NCI-H2171 (cell line): Measurements from ENCODE around the gene ZP1.

Experiments
- DNase-seq: peaks from one replicate; lab custom pipeline; 2025; lab: John Stamatoyannopoulos, UW

ZP1 gene

DNA sequence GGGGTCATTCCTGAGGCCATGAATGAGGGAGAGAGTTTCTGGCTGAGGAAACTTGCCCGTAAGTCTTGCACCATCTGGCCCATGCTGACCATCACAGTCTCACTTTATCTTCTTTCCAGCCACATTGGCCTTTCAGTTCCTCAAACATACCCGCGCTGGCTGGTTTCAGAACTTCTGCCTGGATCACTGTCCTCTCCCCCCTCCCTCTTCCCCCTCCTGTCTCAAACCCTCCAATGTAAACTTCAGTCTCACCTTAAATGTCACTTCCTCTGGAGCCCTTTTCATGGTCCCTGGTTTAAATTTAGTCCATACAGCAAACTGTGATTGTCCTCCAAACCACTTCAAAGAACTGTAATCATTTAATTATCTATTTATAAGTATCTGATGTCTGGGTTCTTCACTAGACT, 42.9 kb downstream of the ZP1 start:
- DNase-seq, result no peak

DNA sequence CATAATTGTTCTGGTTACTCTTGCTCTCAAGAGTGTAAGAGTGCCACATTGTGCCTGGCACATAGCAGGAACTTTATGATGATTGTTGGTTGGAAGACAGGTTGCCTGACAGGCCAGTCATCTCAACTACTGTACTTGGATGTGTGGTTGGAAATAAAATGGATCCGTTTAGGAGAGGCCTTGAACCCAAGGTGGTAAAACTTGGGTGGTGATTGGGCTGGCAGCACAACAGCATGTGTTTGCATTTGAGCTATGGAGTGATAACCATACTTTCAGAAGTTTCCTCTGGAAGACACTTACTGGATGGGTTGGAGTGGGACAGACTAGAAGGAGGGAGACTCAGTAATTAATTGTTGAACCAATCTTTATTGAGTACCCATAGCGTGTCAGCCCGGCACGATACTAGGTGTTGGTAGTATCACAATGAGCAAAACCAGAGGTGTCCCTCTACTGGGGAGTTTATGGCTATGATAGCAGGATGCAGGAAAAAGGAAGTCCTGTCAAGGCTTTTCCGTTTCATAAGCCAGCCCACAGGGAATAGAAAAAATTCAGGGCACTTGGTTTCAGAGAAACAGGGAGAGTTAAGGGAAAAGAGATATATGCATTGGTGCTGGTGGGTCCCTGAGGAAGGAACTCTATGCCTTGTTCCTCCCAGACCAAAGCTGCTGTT, 43.5 kb downstream of the ZP1 start:
- DNase-seq, result no peak

DNA sequence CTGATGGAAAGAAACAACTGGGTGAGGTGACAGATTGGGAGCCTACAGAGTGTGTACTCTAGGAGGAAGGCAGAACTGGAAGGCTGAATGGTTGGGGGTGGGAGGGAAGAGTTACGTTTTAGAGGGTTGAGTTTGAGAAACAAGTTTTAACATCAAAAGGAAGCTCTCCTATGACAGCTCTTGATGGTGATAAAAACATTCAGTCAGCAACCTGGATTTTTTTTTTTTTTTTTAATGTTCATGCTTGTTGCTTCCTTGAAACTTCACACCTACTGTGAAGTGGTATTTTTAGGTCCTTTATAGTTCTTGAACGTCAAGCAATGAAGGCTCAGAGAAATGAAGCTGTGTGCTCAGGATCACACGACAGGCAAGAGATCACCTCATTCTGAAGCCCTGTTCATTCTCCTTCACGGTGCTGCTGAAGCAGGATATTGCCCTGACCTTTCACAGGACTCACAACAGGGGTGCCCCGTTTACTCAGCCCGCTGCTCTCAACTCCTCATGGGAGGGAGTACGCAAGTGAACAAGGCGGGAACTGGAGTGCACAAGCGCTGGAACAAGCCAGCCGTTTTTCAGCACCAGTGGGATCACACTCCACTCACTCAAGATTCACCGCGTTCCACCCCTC, 45.0 kb downstream of the ZP1 start:
- DNase-seq, result no peak

DNA sequence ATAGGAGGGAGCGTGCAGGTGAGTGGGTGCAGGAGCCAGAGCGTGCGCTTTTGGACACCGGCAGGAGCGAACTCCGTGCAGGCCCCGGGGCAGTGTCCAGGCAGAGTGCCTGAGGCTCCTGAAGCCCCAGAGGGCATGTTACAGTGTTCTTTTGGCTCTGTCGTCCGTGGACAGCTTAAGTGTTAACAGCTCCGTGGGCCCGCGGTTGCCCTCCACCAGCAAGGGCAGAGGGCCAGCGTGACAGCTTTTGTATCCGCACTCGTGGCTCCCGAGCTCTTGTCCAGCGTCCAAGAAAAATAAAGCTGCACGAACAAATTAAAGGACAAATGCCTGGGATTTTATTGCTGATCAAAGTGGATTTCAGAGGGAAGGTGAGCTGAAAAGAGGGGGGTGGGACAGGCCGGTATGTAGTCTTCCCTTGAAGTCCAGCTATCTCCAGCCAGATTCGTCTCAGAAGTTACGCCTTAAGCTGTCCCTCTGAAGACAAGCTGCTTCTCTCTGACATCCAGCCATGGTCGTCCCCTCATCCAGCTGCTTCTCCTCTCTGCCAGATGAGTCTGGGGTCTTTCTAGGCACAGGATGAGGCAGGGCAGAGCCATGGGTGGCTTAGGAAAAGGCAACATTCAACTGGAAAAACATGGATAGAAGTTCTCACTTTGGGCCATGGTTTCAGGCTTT, 45.6 kb downstream of the ZP1 start:
- no peak for DNase-seq

DNA sequence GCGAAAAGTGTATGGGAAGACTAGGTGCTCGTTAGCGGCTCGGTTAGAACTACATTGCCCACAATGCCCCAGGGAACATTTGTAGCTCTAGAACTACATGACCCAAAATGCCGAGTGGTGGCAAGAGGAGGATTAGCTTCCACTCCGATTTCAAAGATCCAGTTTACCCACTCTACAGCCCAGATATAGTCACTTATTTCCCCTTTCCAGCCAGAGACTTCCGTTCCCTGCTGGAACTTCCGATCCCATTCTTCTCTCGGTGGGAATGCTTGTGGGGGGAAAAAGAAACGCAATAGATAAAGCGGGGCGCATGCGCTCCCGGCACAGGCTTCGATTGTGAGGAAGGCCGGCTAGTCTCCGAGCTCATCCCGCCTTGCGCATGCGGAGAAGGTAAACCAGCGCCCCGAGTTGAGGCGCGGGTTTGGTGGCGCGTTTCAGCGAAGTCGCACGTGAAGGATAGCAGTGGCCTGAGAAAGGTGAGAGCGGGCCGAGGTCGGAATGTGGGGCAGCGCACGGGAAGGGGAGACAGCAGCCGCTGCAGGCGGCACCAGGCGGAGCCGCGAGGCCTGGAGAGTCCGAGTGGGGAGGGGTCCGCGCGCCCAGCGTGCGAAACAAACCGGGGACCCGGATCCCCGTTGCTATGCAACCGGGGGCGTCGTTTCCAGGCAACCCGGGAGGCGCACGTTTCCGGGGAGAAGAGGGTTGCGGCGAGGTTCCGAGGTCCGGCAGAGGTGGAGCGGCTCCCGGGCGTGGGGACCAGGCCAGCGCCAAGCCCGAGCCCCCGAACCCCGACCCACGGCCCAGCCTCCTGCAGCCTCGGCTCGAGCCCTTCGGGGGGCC, 46.7 kb downstream of the ZP1 start, which contains the start of gene TMEM109:
TMEM109 (plus strand) TSS at position 366 of the 840 bp plus-strand sequence. CDS start 5,536 bp downstream, outside the sequence.
- peak; percentile 94 for DNase-seq

DNA sequence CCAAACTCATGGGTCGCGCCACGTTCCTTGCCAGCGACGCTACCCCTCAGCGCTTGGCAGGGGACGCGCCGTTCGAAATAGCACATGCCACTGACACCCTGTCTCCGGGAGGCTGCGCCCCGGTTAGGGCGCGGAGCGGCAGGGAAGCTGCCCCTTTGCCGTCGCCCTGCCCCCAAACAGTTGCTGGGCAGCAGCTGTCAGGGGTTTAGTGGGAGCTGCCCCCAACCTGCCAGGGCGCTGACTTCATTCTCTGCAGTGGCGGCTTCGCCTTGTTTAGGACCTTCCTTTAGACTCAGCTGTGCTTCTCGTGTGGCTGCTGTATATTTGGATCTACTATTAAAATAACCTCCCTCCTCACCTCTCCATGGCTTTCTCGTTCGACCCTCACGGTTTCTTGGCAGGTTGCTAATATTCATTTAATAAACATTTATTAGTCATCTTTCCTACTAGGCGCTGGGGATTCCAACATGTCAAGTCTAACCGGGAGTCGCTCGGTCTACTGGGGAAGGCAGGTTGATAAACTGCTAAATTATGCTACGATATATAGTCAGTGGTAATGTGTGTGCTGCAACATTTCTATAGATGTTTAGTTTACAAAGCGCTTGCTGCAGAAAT, 47.4 kb downstream of the ZP1 start:
- DNase-seq, result peak; percentile 42

DNA sequence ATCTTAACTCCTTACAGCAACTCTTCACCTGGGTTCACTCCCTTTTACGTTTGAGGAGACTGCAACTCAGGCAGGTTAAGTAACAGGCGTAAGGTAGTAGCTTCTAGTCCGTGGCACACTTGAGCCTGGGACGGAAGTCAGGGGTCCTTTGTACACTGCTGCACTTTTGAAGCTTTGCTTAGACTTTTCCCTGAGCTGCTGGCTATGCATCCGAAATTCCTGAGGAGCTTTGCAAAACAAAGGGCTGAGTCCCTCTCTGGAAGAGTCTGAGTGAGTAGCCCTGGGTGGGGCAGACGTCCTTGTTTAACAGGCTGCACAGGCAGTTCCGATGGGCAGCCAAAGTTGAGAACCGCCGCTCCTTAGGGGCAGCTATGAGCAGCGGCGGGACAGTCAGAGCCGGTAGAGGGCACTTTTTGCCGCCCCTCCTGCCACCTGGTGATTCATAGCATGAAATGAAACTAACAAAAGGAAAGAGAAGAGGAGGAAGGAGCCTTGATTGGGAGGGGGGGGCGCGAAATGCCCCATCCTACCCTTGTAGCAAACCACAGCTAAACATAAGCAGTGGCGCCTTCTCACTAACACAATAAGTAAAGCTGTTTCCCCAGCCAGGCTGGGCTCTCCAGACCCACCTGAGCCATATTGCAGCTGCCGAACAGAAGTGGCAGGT, 48.0 kb downstream of the ZP1 start:
- DNase-seq, result no peak

DNA sequence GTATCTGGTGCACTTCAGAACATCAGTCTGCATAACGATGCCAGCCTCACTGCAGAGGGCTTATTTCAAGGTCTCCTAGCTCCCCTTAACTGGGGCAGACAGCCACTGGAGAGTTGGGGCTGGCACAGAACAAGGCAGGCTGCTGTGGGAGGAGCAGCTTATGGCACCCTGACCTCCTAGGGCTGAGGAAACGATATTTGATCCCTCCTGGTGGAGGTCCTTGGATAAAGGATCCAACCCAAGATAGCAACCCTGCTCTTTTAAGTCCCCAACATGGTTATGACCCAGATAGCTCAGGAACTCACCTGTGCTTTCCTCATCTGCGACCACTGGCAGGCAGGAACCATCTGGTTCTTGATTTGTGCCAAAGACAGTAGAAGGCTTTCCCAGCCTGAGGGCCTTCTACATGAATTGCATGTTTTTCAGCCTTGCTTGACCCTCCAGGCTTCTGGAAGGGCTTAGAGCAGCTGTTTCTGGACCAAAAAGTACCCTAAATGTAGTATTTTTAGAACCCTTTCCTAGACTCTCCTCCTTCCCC, 49.4 kb downstream of the ZP1 start:
- no peak for DNase-seq

DNA sequence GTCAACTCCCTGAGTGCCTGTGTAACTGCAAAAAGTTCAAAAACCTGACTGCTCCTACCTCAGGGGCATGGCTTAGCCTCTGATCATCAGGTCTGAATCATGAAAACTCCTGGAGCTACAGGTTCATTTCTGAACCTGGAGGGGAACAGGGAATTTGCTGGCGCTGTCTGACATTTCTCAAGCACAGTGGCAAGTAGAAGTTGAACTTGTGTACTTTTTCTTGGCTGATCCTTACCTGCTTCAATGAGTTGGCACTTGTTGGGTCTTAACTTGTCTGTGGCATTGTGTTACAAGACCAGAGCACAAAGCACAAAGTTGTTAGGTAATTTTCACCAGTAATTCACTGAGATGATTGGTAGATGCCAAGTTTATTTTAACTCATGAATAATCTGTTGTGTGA, 49.9 kb downstream of the ZP1 start:
- DNase-seq, result no peak

DNA sequence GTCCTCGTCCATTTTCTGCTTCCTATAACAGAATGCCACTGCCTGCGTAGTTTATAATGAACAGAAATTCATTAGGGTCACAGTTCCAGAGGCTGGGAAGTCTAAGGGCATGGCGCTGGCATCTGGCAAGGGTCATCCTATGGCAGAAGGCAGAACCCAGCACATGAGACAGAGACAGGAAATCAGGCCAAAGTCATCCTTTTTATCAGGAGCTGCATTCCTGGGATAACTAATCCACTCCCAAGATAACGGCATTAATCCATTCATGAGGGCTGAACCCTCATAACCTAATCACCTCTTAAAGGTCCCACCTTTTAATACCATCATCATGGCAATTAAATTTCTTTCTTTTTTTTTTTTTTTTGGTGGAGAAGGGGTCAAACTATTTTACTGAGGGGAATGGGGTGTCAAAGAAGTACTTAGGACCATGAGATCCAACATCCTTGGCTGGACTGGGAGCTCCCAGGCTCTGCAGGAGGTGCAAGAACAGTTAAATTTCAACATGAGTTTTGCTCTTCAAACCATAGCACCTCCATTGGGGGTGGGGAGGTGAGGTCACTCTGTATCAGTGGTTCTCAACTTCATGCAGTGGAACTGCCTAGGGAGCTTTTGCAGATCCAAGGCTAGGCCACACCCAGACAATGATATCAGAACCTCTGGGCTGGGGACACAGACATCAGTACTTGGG, 51.1 kb downstream of the ZP1 start:
- no peak for DNase-seq

DNA sequence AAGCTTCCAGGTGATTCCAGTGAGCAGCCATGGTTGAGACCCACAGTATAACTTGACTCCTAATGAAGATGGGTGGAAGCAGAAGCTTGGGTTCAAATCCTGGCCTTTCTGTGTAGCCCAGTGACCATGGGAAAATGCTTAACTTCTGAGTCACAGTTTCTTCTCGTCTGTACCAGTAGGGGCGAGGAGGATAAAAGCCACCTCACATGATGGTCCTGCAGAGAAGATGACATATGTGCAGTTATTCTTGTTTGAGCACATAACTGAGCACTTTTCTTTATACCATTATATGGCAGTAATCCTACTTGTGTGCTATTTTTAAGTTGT, 51.6 kb downstream of the ZP1 start:
- no peak for DNase-seq

DNA sequence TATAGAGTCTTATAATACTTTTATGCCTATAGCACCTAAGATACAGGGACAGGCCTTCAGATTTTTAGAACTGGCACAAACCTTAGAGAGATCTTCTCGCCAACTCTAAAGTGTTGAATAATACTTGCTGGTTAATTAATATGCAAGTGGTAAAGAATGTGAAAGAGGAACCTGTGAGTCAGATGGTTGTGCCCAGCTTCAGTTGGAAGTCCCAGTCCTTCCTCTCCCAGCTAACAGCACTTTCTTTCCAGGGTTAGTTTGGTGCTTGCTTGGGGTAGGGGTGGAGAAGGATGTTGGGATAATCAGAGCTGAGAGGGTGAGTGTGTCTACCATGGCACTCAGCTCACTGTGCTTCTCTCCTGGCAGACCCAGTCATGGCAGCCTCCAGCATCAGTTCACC, 52.0 kb downstream of the ZP1 start:
- no peak for DNase-seq

DNA sequence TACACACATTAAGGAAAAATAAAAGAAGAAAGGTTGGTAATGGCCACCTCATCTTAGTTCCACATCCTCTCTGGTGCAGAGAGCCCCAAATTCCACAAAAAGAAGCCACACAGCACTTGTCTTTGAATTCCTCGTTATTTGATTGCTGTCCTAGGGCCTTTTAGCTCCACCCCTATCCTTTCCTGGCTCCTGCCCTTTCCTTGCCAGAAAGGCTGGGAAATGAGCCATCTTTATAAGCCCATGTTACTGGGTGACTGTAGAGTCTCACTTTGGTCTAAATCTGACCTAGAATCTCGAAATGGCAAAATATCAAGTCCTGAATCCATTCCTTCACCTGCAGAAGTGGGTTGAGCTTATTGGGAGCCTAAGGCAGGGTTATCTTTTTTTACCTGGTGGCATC, 52.6 kb downstream of the ZP1 start:
- no peak for DNase-seq

DNA sequence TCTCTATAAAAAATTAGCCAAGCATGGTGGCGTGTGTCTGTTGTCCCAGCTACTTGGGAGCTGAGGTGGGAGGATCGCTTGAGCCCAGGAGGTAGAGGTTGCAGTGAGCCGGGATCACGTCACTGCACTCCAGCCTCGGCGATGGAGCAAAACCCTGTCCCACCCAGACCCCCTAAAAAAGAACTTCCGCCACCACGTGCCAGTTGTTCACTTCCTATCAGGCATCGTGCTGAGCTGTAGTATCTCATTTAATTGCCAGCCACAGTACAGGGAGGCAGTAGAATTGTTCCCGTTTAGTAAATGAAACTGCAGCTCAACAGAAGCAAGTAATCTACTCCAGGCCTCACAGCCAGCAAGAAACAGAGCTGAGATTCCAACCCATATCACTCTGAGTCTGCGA, 53.9 kb downstream of the ZP1 start:
- DNase-seq, result no peak

DNA sequence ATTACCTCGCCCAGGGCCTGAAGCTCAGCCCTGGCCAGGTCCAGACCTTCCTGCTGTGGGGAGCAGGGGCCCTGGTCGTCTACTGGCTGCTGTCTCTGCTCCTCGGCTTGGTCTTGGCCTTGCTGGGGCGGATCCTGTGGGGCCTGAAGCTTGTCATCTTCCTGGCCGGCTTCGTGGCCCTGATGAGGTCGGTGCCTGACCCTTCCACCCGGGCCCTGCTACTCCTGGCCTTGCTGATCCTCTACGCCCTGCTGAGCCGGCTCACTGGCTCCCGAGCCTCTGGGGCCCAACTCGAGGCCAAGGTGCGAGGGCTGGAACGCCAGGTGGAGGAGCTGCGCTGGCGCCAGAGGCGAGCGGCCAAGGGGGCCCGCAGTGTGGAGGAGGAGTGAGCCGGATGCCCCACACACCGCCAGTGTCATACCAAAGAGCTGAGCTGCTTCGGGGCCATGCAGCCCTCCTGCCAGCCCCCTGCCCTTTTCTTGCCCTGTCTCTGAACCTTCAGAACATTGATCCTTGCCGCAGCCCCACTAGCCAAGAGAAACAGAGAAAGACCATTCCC, 54.5 kb downstream of the ZP1 start:
- DNase-seq, result no peak

DNA sequence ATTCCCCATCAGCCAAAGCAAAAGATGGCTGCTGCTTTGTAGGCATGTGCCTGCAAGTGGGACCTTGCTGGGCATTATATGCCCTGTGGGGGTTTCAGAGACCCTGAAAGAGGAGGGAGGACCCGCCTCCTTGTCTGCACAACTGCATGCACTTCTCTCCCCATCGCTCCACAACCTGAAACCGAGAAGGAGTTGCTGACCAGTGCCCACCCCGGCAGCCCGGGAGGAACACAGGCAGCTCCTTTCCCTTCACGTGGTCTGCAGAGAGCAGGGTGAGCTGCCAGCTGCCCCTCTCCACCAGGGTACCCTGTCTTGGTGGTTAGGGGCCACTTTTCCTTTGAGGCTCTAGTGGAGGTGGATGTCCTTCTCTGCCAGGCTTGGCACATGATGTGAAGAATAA, 55.6 kb downstream of the ZP1 start:
- no peak for DNase-seq

DNA sequence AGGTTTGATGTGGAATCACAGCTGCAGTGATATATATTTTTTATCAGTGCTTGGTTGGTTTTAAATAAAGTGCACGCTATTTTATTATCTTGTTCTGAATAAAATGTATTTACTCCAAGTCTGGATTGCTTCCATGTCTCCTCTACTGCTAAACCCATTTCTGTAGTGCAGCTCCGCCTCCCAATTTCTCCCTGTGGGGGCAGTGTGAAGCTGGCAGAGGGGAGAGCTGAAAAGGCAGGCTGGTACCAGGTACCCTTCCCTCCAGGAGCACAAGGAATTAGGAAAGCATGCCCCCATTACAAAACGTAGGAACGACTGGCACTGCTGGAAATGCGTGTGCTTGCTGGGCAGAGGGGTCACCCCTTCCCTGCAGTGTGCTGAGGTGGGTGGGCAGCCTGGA, 56.0 kb downstream of the ZP1 start:
- DNase-seq, result no peak

DNA sequence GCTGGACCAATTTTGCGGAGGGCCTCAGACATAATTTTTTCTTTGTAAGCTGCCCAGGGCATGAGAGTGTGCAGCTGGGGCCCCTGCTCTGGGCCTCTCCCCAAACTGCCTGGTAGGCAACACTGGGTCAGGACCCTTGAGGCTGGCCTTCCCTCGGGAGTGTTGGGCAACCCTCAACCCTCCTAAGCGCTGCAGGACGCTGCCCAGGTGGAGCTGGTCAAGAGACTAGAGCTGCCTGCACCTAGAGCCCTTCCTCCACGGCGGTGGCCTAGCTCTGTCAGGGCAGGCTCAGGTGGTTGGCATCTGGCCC, 56.4 kb downstream of the ZP1 start:
- no peak for DNase-seq

DNA sequence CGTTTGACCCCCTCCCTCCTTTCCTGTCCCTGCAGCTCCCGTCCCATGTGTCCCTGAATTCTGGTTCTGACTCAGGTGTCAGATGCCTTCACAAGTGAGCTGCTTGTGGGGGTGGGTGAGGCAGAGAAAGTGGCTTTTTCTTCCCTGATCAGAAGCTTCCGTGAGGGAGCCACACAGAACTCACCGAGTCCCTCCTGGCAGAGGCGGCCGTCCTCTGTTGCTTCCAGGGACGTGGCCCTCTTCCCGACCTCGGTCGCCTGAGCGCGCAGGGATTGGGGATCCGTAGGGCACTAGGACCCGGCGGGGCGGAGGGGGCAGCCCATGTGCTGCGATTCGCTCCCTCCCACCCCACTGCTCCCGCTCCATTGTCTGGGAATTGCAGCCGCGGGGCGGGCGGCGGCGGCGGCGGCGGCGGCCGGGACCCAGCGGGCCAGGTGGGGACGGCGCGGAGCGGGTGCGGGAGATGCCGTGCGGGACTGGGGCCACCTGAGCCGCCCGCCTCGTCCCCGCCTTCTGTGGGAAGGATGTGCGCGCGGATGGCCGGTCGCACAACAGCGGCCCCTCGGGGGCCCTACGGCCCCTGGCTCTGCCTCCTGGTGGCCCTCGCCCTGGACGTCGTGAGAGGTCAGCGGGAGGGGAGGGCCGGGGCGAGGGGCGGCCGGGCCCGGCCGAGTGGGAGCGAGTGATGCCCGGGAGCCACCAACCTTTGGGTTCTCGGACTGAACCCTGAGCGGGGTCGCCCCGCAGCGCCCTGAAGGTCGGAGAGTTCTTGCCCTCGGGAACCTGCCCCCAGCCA, 57.0 kb downstream of the ZP1 start, which contains the start of gene TMEM132A:
TMEM132A (plus strand) TSS at position 351 of the 796 bp plus-strand sequence; CDS start at position 525, 174 bp downstream.
- DNase-seq, result peak; percentile 82
